Prostate gland (tissue), 2 donors: ENCODE measurements around the gene GBX2.

Source experiments
- CTCF ChIP-seq, 4 experiments: fragments of 200-600 bp in 2 of 4; fragments of 450-650 bp in 2 of 4; sonication (generic) in 2 of 4; IDR thresholded peaks; 1 replicate in 3 of 4; 2 replicates in 1 of 4; pipeline ENCODE4 v1.5.1; 2016 to 2019; ENCODE audit warnings: antibody characterized with exemption in 4 of 4, mild to moderate bottlenecking in 2 of 4, moderate library complexity in 2 of 4
- POLR2A ChIP-seq: fragments of 450-650 bp; IDR thresholded peaks from one replicate; pipeline ENCODE4 v1.6.1; 2016; ENCODE audit warnings: antibody characterized with exemption, mild to moderate bottlenecking
- POLR2AphosphoS5 ChIP-seq: sonication (generic); formaldehyde crosslinking; IDR thresholded peaks from one replicate; pipeline ENCODE4 v1.6.1; 2017; ENCODE audit warnings: antibody characterized with exemption

- TF ChIP-seq CTCF (IDR thresholded peaks at IDR 0.05) (no peak), POLR2A (no peak), POLR2AphosphoS5 (no peak)
These were observed 8.8 kb upstream of the GBX2 start for GRCh38 chr2:236176951-236177350.
